ENCODE results near the gene GBP3. TPM values are rescaled to one million over a fixed set of nuclear protein-coding genes. Genes with fewer than 3 reads are reported as not detected.

The GBP3 gene
- total RNA-seq, 1 experiment from 2014 or later, result 6.3 TPM

- ChIA-PET CTCF (no interaction called here), POLR2A (ENCODE audit: low non-redundant PET) (no interaction called here)
- no peak overlapping the region for H3K4me3 ChIP-seq (ENCODE audit: low read depth, low read length, poor library complexity, severe bottlenecking)
- BruUV-seq (replicated peaks), result no TSS peak
- no peak for DNase-seq (ENCODE audit: low spot score)
- H3K27ac ChIP-seq (ENCODE audit: low read depth, low read length, poor library complexity, severe bottlenecking), result no peak overlapping the region
- no peaks in the 10 kb centered on the region for H3K27me3 ChIP-seq (replicated peaks; ENCODE audit: insufficient read depth, low read depth, low read length, poor library complexity)
- TF ChIP-seq CTCF (conservative IDR thresholded peaks at IDR 0.05; ENCODE audit: low read depth, low read length), result no peak
- TF ChIP-seq EZH2 (IDR thresholded peaks at IDR 0.05; ENCODE audit: borderline replicate concordance, low read depth, low read length, poor library complexity, severe bottlenecking), result no peak
- no peaks in the 10 kb centered on the region for H3K36me3 ChIP-seq (ENCODE audit: insufficient read depth, low read length, poor library complexity, severe bottlenecking)
- intact Hi-C loops (cut with micrococcal nuclease; ENCODE audit: unreplicated experiment), result no loop called here
- no peaks in the 10 kb centered on the region for H3K9me3 ChIP-seq (ENCODE audit: low read depth, low read length, poor library complexity, severe bottlenecking)
- no peaks in the 10 kb centered on the region for H3K4me1 ChIP-seq (ENCODE audit: insufficient read depth, low read length, poor library complexity, severe bottlenecking)
Observed at GRCh38 chr1:89043940-89044339, 21.3 kb upstream of the GBP3 start.

GRCh38 chr1:89042491-89042890 lies 19.8 kb upstream of the GBP3 start:
- intact Hi-C loops (cut with micrococcal nuclease; ENCODE audit: unreplicated experiment), result no loop called here
- POLR2A ChIA-PET (ENCODE audit: low non-redundant PET), result no interaction called here
- DNase-seq (ENCODE audit: low spot score), result no peak
- no peaks in the 10 kb centered on the region for H3K4me1 ChIP-seq (ENCODE audit: insufficient read depth, low read length, poor library complexity, severe bottlenecking)
- H3K27me3 ChIP-seq (replicated peaks; ENCODE audit: insufficient read depth, low read depth, low read length, poor library complexity), result no peaks in the 10 kb centered on the region
- no peaks in the 10 kb centered on the region for H3K9me3 ChIP-seq (ENCODE audit: low read depth, low read length, poor library complexity, severe bottlenecking)
- TF ChIP-seq CTCF (conservative IDR thresholded peaks at IDR 0.05; ENCODE audit: low read depth, low read length), result no peak
- TF ChIP-seq EZH2 (IDR thresholded peaks at IDR 0.05; ENCODE audit: borderline replicate concordance, low read depth, low read length, poor library complexity, severe bottlenecking), result no peak
- H3K27ac ChIP-seq (ENCODE audit: low read depth, low read length, poor library complexity, severe bottlenecking), result no peak overlapping the region
- CTCF ChIA-PET, result no interaction called here
- BruUV-seq (replicated peaks), result no TSS peak
- H3K4me3 ChIP-seq (ENCODE audit: low read depth, low read length, poor library complexity, severe bottlenecking), result no peak overlapping the region
- H3K36me3 ChIP-seq (ENCODE audit: insufficient read depth, low read length, poor library complexity, severe bottlenecking), result no peaks in the 10 kb centered on the region

GRCh38 chr1:89041721-89042120 lies 19.1 kb upstream of the GBP3 start:
- BruUV-seq (replicated peaks), result no TSS peak
- ChIA-PET POLR2A (ENCODE audit: low non-redundant PET) (interaction anchor here (0.6 kb wide), 1 partner anchor 33 kb away, joined by 5 read pairs; no protein-coding TSS in a partner anchor), CTCF (no interaction called here)
- intact Hi-C loops (cut with micrococcal nuclease; ENCODE audit: unreplicated experiment), result no loop called here
- Histone ChIP-seq H3K27ac (ENCODE audit: low read depth, low read length, poor library complexity, severe bottlenecking) (no peak overlapping the region), H3K9me3 (ENCODE audit: low read depth, low read length, poor library complexity, severe bottlenecking) (no peaks in the 10 kb centered on the region), H3K4me3 (ENCODE audit: low read depth, low read length, poor library complexity, severe bottlenecking) (no peak overlapping the region), H3K27me3 (replicated peaks; ENCODE audit: insufficient read depth, low read depth, low read length, poor library complexity) (no peaks in the 10 kb centered on the region), H3K4me1 (ENCODE audit: insufficient read depth, low read length, poor library complexity, severe bottlenecking) (no peaks in the 10 kb centered on the region), H3K36me3 (ENCODE audit: insufficient read depth, low read length, poor library complexity, severe bottlenecking) (no peaks in the 10 kb centered on the region)
- DNase-seq (ENCODE audit: low spot score), result no peak
- no peak for TF ChIP-seq CTCF (conservative IDR thresholded peaks at IDR 0.05; ENCODE audit: low read depth, low read length)
- no peak for TF ChIP-seq EZH2 (IDR thresholded peaks at IDR 0.05; ENCODE audit: borderline replicate concordance, low read depth, low read length, poor library complexity, severe bottlenecking)
